NCI-H2227 (cell line): ENCODE measurements around the gene TTLL11.
"Not testable (repeated sequence)": the region's sequence is repeated elsewhere in the genome, so short reads cannot be mapped to it uniquely, and the experiment has no call there.

Experiments used
- DNase-seq: peaks from one replicate; lab custom pipeline; 2025; ENCODE audit not compliant: unreplicated experiment; lab: John Stamatoyannopoulos, UW

The TTLL11 gene

GRCh38 chr9:121981118-121981883, 111.8 kb downstream of the TTLL11 start:
- no peak for DNase-seq

DNA sequence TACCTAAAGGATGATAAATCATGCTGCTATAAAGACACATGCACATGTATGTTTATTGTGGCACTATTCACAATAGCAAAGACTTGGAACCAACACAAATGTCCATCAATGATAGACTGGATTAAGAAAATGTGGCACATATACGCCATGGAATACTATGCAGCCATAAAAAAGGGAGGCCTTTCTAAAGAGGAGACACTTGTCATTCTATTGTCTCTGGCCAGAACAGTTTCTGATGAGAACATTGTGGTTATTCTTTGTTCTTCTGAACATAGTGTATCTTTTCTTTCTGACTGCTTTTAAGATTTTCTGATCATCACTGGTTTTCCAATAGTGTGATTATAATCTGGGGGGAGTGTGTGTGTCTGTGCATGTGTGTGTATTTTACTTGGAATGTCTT, 112.4 kb downstream of the TTLL11 start:
- not testable (repeated sequence) for DNase-seq

- no peak for DNase-seq
Measured at GRCh38 chr9:121979736-121980135, 113.4 kb downstream of the TTLL11 start.

DNA sequence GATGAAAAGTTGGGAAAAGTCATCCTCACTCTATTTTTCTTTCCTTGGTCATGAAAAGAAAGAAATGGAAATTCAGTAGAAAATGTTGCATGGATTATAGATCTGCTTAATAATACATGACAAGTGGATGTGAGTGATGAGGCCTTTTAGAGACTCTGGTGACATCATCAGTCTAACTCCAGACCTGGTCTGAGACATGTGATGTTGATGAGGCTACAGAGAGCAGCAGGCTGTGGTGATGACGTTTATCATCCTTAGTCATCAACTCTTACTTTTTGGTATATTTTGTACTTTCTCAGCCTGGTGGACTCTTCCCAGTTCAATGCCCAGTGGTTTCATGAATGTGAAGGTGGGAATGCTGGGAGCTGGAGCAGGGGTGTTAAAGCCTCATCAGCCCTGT, 116.4 kb downstream of the TTLL11 start:
- no peak for DNase-seq

DNA sequence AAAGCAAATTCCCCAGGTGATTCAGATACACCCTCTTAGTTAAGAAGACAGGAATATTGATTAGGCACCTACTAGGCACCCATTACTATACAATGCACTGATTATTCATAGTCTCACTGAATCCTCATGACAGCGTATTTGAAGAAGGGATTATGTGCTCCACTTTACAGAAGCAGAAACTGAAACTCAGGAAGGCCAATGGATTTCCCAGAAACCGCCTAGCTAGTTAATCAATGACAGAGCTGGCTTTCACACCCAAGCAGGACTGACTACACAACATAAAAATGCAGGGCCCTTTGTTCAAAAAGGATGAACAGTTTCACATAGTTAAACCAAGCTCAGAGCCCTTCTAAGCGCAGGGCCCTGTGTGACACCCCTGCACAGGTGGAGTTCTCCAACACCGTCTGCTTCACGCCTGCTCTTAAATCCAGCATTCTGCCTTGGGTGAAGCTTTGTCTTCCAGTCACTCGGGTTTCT, 117.3 kb downstream of the TTLL11 start:
- DNase-seq, result no peak

DNA sequence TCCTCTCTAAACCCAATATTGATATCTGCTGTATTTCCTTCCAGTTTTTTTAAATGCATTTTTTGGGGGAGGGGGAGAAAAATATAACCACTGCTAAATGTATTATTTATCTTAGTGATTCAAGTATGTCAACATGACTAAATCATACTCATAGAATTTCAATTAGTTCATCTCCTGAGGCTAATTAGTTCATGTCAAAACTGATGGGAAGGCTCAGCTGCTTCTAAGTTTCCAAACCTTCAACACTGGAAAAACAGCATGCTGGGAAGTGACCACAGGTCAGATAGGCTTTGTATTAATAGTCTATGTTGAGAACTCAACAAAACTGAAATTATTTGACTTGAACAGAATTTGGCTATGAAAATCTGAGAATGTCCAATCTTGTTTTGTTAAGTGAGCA, 118.7 kb downstream of the TTLL11 start:
- DNase-seq, result no peak

- DNase-seq, result no peak
Measured at GRCh38 chr9:121972501-121972981, 120.6 kb downstream of the TTLL11 start.

- no peak for DNase-seq
Measured at GRCh38 chr9:121968056-121968455, 125.1 kb downstream of the TTLL11 start.

GRCh38 chr9:121966706-121967105, 126.4 kb downstream of the TTLL11 start:
- DNase-seq, result no peak

DNA sequence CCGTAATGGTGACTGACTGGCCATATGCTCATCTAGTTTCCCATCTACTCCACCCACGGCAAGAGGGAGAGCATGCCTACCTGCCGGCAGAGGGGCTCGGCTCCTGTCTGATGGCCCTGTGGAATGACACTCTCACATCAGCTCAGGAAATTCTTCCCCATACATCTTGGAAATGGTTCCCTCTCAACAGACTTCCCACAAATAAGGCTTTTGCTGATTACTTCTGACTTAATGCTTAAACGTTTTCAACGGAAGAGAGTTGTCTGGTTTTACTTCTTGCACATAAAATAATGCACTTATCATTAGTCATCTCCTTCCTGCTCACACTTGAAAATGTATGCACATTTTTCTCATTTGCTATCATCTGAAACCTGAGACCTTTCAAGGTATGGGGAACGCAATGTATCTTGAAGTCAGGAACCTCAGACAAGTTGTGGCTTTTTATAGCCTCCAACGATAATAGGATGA, 129.5 kb downstream of the TTLL11 start:
- no peak for DNase-seq

DNA sequence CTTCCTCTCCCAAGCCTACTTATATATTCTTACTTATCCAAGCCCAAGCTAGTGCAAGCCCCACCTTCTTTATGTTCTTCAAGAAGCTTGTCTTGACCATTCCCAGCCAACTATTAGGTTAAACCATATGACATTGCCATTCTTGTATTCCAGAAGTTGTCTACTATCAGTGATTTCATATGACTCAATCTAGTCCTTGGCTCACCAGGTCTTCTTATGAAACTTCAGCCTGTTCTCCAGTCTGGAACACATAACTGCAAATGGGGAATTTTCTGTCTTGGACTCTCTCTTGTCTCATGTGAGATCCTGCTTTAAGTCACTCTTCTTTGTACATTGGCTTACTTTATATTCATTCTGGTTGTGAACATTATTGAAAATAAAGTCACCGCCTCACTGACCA, 130.7 kb downstream of the TTLL11 start:
- DNase-seq, result no peak

DNA sequence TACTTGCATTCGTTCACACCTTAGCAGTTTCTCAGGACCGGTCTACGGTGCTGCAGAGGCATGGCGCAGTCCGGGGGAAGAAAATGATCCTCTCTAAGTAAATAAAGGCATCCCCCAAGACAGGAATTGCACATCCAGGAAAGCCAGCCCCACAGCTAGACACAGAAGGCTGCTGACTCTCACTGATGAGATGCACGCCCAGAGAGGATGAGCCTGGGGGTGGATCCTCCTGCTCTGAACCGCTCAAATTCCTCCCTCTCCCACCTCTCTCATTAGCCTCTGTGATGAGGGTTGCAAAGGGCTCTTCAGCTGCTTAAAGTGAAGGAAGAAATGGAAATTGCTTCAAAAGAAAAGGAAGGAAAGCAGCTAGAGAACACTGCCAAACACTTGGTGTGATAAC, 132.4 kb downstream of the TTLL11 start:
- DNase-seq, result no peak

DNA sequence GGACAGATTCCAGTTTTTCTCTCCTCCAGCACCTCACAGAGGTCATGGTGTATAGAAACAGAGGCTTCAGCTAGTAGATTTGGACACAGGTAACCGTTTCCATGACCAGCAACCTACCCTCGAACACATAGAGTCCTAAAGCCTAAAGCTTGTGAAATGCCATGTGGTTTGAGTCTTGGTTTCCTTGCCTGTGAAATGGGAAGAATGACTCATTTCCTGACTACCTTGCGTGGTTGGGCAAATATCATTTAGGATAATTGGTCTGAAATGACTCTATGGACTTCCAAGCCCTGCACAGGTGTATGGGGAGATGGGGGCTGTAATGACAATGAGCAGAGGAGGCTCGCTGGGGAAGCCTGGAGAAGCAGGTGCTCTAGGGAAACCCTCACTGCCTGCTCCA, 134.6 kb downstream of the TTLL11 start:
- DNase-seq, result no peak

GRCh38 chr9:121956808-121957207, 136.3 kb downstream of the TTLL11 start:
- no peak for DNase-seq

DNA sequence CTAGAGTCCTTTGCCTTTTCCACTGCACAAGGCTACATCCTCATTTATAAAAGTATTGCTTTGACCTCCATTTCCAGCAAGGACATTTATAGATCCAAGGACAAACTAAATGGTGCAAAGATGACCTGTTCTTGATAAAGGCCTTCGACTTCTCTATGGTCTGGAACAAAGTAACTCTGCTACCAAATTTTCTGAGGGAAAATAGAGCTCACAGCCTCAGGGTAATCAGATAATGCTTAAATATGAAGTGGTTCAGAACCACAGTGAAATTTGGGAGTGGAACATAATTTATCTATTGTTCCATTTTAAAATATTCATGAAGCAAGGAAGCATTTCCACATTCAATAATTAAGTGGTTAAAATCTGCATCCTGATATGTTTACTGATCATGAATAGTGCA, 137.5 kb downstream of the TTLL11 start:
- no peak for DNase-seq

GRCh38 chr9:121954477-121955140, 138.5 kb downstream of the TTLL11 start:
- DNase-seq, result no peak

- DNase-seq, result no peak
Measured at GRCh38 chr9:121952611-121953010, 140.5 kb downstream of the TTLL11 start.

- DNase-seq, result no peak
Measured at GRCh38 chr9:121950866-121951265, 142.2 kb downstream of the TTLL11 start.

DNA sequence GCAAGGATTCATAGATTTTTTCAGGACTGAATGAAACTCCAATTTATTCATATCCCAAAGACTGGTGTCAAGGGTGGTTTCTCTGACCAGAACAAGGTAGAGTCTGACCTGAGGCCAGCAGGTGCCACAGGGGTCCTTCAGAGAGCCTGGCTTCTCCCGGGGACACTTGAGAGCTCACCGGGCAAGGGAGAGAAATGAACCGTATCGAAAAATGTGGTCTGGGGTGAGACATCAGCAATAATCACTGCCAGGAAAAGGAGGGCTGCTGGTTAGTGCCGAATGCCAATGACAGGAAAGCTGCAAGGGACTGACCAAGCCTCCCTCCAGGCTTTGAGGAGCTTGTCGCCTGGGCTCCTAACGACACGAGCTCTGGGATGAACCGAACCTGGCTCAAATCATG, 142.7 kb downstream of the TTLL11 start:
- DNase-seq, result no peak

- no peak for DNase-seq
Measured at GRCh38 chr9:121949766-121950165, 143.3 kb downstream of the TTLL11 start.

DNA sequence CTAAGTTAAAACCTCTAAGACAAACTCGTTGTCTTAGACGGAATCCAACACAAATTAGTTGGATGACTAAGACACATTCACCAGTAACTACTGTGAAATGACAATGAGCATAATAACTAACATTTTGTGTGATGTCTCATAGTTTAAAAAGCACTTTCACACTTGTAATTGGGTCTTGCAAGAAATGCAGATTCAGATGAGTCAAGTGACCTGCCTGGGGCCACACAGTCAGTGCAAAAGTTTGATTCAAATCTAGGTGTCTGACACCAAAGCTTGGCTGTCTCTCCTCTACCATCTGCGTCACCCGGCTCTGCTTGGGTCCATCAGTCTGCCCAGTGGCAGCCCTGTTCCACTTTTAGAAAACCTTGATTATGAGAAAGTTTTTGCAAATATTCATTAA, 143.7 kb downstream of the TTLL11 start:
- DNase-seq, result no peak

- peak; percentile 70 for DNase-seq
Measured at GRCh38 chr9:121947775-121948174, 145.3 kb downstream of the TTLL11 start.
